Measurements from ENCODE around the gene CACTIN. TPM values are rescaled to one million over a fixed set of nuclear protein-coding genes. Genes with fewer than 3 reads are reported as not detected.
"Not testable (repeated sequence)": the region's sequence is repeated elsewhere in the genome, so short reads cannot be mapped to it uniquely, and the experiment has no call there.

The CACTIN gene
- total RNA-seq, 6 donors from 2014 or later, result 21.5 to 97.4 (median 25.5) TPM

- H3K4me3 ChIP-seq, result no peak overlapping the region
- no peaks in the 10 kb centered on the region for H3K9me3 ChIP-seq
- ATAC-seq (ENCODE audit: low FRiP score in 2 of 2), result no peak
- TF ChIP-seq CTCF (IDR thresholded peaks at IDR 0.05), result no peak
- TF ChIP-seq EP300 (IDR thresholded peaks at IDR 0.05), result no peak
- TF ChIP-seq POLR2AphosphoS5 (IDR thresholded peaks at IDR 0.05), result no peak
- TF ChIP-seq POLR2A (IDR thresholded peaks at IDR 0.05), result no peak
- H3K27ac ChIP-seq, result peak overlapping the region; percentile 86 to 94 (median 91)
- no peaks in the 10 kb centered on the region for H3K27me3 ChIP-seq
- H3K36me3 ChIP-seq, result peaks cover 0 to 22% (median 5%) of the 10 kb centered on the region in 4 donors
- 86% methylated on average over 23 to 39 of the region's 39 CpGs for WGBS, 2 donors
- peak in 1 of 2 donors; percentile 77 for DNase-seq
- H3K4me1 ChIP-seq, result peaks cover 32 to 61% (median 38%) of the 10 kb centered on the region in 4 donors
Observed at GRCh38 chr19:3669082-3669946, 42.7 kb upstream of the CACTIN start.

DNA sequence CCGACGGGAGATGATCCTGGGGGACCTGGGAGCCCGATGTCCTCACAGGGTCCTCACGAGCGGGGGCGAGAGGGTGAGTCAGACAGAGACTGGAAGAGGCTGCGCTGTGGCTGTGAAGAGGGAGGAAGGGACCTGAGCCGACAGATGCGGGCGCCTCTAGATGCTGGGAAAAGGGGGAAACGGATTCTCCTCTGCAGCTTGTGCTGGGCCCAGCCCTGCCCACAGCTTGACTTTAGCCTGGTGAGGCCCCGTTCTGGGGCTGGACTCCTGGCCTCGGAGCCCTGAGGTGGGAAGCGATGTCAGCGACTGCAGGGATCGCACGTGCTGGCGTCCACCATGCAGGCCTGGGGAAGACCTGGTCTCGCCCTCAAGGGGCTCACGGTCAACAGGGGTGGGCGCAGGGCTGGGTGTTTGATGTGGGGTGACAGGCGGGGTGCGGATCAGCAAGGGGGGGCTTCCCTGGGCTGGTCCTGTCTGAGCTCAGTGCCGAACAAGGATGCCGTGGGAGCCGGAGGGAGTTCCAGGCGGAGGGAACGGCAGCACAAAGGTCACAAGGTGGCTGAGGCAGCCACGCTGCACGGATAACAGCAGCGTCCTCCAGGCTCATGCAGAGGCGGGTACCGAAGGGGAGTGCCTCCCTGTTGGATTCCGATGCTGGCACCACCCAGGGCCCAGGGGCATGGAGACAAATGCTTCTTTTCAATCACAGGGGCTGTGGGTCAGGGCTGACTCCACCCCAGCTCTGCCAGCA is 41.9 kb upstream of the CACTIN start:
- peak in 1 of 2 donors; percentile 66 for DNase-seq
- peak overlapping the region; percentile 86 to 94 (median 91) for H3K27ac ChIP-seq

DNA sequence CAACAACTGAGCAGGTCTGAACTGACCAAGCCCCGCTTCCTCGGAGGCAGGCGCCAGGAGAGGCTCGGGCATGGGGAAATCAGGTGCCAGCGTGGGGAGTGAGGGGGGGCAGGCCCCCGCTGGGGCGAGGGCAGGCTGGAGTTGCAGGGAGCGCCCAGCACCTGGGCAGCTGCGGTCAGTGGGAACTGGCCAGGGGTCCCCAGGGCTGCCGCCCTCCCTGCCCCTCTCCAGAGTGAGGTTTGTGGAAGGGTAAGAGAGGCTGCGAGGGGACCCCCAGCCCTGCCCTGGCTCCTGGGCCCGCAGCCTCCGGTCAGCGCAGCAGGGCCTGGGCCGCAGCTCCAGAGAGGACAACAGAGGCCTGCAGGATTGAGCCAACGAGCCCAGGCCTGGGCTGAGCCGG is 41.2 kb upstream of the CACTIN start:
- Histone ChIP-seq H3K36me3 (peaks cover 0 to 38% (median 19%) of the 10 kb centered on the region in 4 donors), H3K4me3 (no peak overlapping the region), H3K27me3 (no peaks in the 10 kb centered on the region), H3K9me3 (no peaks in the 10 kb centered on the region), H3K4me1 (peaks cover 32 to 54% (median 38%) of the 10 kb centered on the region in 4 donors), H3K27ac (peak overlapping the region in 1 of 4 donors; percentile 94)
- 87 to 90% methylated on average over 16 to 17 of the region's 17 CpGs for WGBS, 2 donors
- TF ChIP-seq POLR2AphosphoS5 (IDR thresholded peaks at IDR 0.05) (no peak), EP300 (IDR thresholded peaks at IDR 0.05) (no peak), CTCF (IDR thresholded peaks at IDR 0.05) (no peak), POLR2A (IDR thresholded peaks at IDR 0.05) (no peak)
- DNase-seq (peak in 1 of 2 donors; percentile 71), ATAC-seq (ENCODE audit: low FRiP score in 2 of 2) (no peak)

More for the DNA sequence above, 41.9 kb upstream of the CACTIN start:
- no peak for TF ChIP-seq CTCF (IDR thresholded peaks at IDR 0.05)
- no peak for TF ChIP-seq POLR2AphosphoS5 (IDR thresholded peaks at IDR 0.05)
- no peak for TF ChIP-seq EP300 (IDR thresholded peaks at IDR 0.05)
- TF ChIP-seq POLR2A (IDR thresholded peaks at IDR 0.05), result no peak
- ATAC-seq (ENCODE audit: low FRiP score in 2 of 2), result no peak
- Histone ChIP-seq H3K36me3 (peaks cover 0 to 30% (median 12%) of the 10 kb centered on the region in 4 donors), H3K4me1 (peaks cover 32 to 61% (median 38%) of the 10 kb centered on the region in 4 donors), H3K27me3 (no peaks in the 10 kb centered on the region), H3K4me3 (no peak overlapping the region), H3K9me3 (no peaks in the 10 kb centered on the region)
- 90 to 91% methylated on average over 26 to 34 of the region's 34 CpGs for WGBS, 2 donors

DNA sequence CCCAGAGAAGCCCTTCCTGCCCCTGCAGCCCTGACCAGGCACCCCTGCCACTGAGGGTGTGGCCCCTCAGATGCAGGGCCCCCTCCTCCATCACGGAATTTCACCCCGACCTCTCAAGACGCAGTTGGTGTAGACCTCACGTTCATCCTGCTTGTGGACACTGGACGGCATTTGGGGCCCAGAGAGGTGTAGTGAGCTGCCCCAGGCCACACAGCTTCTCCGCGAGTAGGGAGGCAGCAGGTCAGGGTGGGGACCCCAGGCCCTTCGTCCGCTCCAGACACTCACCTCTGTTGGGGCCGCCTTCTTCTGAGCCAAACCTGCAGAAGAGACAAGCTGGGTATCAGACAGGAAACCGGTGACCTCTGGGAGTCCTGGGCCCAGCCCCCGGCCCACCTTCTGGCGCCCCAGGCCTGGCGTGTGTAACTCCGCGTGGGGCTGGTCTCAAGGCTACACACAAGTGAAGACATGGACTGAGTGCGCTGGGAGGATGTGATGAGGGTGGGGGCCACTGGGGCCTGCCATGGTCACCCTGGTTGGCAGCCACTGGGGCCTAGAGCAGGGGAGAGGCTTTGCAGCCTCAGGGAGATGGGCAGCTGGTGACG is 40.5 kb upstream of the CACTIN start:
- TF ChIP-seq POLR2AphosphoS5 (IDR thresholded peaks at IDR 0.05), result no peak
- no peak for TF ChIP-seq POLR2A (IDR thresholded peaks at IDR 0.05)
- no peak for TF ChIP-seq EP300 (IDR thresholded peaks at IDR 0.05)
- no peak for TF ChIP-seq CTCF (IDR thresholded peaks at IDR 0.05)
- DNase-seq (peak in 1 of 2 donors; percentile 74), ATAC-seq (ENCODE audit: low FRiP score in 2 of 2) (no peak)
- Histone ChIP-seq H3K9me3 (no peaks in the 10 kb centered on the region), H3K27ac (peak overlapping the region in 1 of 4 donors; percentile 94), H3K27me3 (no peaks in the 10 kb centered on the region), H3K4me1 (peaks cover 28 to 48% (median 32%) of the 10 kb centered on the region in 4 donors), H3K36me3 (peaks cover 0 to 43% (median 22%) of the 10 kb centered on the region in 4 donors), H3K4me3 (no peak overlapping the region)
- WGBS, 2 donors, result 80 to 84% methylated on average over 5 to 17 of the region's 18 CpGs

- H3K27ac ChIP-seq; ATAC-seq (ENCODE audit: low FRiP score in 2 of 2); H3K27me3 ChIP-seq; H3K4me3 ChIP-seq; H3K9me3 ChIP-seq; DNase-seq: not testable (repeated sequence)
- whole genome bisulfite sequencing, 2 donors, result 87 to 89% methylated on average over 14 of the region's 14 CpGs
- peaks cover 0 to 49% (median 27%) of the 10 kb centered on the region in 4 donors for H3K36me3 ChIP-seq
- peaks cover 22 to 41% (median 26%) of the 10 kb centered on the region in 4 donors for H3K4me1 ChIP-seq
Observed at GRCh38 chr19:3666545-3666856, 39.9 kb upstream of the CACTIN start.
